Measurements from ENCODE around the gene ELMOD1. TPM values are rescaled to one million over a fixed set of nuclear protein-coding genes. Genes with fewer than 3 reads are reported as not detected.

The ELMOD1 gene
- total RNA-seq, 2 donors from 2014 or later = not detected

DNA sequence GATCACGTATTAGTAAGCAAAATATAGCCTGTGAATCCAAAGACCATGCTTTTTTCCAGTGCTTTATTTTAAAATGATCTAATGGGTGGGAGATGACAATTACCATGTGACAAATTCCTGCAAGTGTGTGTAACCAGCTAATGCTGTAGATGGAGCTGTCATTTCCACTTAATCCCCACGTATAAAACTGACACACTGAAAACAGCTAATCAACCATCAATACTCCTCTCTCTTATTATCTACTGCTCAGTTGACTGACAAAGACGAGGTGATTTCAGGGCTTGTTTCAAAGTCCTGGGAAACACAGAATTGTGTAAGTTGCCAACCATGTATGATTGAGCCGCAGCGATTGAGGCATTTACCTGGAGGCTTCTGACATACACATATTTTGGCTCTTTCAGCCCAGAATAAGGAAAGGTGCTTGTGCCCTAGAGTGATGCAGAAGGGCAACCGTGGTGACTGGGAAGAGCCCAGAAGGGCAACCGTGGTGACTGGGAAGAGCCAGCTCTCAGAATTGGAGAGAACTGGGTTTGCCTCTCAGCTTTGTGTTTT lies 111.2 kb downstream of the ELMOD1 start:
- ATAC-seq (no peak), DNase-seq (no peak)
- 57 to 71% methylated on average over 7 of the region's 7 CpGs for WGBS, 2 donors
- no peak overlapping the region for H3K4me3 ChIP-seq
- H3K36me3 ChIP-seq (replicated peaks in 1 of 2; ENCODE audit: insufficient read depth in 1 of 2, low read depth in 2 of 2) = no peaks in the 10 kb centered on the region
- intact Hi-C loops (cut with DNase I) = no loop called here
- no peaks in the 10 kb centered on the region for H3K4me1 ChIP-seq
- H3K9me3 ChIP-seq = no peaks in the 10 kb centered on the region
- H3K27me3 ChIP-seq = no peaks in the 10 kb centered on the region
- H3K27ac ChIP-seq = no peak overlapping the region
- no peak for TF ChIP-seq POLR2A (IDR thresholded peaks at IDR 0.05)
- TF ChIP-seq, protein P1, sequence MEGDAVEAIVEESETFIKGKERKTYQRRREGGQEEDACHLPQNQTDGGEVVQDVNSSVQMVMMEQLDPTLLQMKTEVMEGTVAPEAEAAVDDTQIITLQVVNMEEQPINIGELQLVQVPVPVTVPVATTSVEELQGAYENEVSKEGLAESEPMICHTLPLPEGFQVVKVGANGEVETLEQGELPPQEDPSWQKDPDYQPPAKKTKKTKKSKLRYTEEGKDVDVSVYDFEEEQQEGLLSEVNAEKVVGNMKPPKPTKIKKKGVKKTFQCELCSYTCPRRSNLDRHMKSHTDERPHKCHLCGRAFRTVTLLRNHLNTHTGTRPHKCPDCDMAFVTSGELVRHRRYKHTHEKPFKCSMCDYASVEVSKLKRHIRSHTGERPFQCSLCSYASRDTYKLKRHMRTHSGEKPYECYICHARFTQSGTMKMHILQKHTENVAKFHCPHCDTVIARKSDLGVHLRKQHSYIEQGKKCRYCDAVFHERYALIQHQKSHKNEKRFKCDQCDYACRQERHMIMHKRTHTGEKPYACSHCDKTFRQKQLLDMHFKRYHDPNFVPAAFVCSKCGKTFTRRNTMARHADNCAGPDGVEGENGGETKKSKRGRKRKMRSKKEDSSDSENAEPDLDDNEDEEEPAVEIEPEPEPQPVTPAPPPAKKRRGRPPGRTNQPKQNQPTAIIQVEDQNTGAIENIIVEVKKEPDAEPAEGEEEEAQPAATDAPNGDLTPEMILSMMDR (IDR thresholded peaks at IDR 0.05) = no peak

DNA sequence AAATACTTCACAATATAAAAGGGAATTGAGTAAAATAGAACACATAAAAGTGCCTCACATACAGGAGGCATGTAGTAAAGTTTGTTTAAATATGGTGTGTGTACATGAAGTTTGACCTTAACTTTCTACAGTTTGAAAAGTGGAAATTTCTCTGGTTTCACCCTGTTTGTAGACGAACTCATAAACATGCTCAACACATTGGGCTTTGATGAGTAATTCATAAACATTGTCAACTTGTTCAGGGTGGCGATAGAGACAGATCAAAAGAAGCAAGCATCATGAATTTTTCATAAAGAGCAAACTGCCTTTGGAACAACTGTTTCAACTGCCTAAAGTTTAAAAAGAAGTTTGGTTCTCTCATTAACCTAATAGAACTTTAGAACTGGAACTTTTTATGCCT lies 111.8 kb downstream of the ELMOD1 start:
- Histone ChIP-seq H3K27me3 (no peaks in the 10 kb centered on the region), H3K4me3 (no peak overlapping the region), H3K9me3 (no peaks in the 10 kb centered on the region), H3K27ac (no peak overlapping the region), H3K36me3 (replicated peaks in 1 of 2; ENCODE audit: insufficient read depth in 1 of 2, low read depth in 2 of 2) (no peaks in the 10 kb centered on the region), H3K4me1 (no peaks in the 10 kb centered on the region)
- 53 to 62% methylated on average over 2 of the region's 2 CpGs for WGBS, 2 donors
- TF ChIP-seq, protein P1 (IDR thresholded peaks at IDR 0.05) = no peak
- TF ChIP-seq POLR2A (IDR thresholded peaks at IDR 0.05) = no peak
- ATAC-seq = no peak
- no peak for DNase-seq
- intact Hi-C loops (cut with DNase I) = no loop called here

DNA sequence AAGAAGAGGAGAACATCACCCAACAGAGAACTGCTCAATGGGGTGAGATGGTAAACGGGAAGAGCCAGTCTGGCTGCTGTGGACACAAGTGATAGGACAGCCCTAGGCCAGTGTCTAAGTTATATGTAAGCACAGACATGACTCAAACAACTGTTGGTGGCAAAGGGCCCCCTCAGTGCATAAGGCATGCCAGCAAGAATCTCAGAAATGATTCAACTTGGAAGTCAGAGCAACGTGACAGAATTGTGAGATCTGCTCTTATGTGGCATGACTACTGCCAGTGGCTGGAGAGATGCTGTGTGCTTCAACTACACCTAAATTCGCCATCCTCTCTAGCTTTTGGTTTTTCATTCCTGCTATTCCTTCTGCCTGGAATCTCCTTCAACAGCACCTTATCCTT lies 113.5 kb downstream of the ELMOD1 start:
- intact Hi-C loops (cut with DNase I) = no loop called here
- TF ChIP-seq, protein P1 (IDR thresholded peaks at IDR 0.05) = no peak
- TF ChIP-seq POLR2A (IDR thresholded peaks at IDR 0.05) = no peak
- Histone ChIP-seq H3K4me1 (no peaks in the 10 kb centered on the region), H3K27ac (no peak overlapping the region), H3K27me3 (no peaks in the 10 kb centered on the region), H3K4me3 (no peak overlapping the region), H3K36me3 (replicated peaks in 1 of 2; ENCODE audit: insufficient read depth in 1 of 2, low read depth in 2 of 2) (no peaks in the 10 kb centered on the region), H3K9me3 (no peaks in the 10 kb centered on the region)
- DNase-seq (no peak), ATAC-seq (no peak)
- WGBS, 2 donors = 49 to 75% methylated on average over 3 of the region's 3 CpGs

DNA sequence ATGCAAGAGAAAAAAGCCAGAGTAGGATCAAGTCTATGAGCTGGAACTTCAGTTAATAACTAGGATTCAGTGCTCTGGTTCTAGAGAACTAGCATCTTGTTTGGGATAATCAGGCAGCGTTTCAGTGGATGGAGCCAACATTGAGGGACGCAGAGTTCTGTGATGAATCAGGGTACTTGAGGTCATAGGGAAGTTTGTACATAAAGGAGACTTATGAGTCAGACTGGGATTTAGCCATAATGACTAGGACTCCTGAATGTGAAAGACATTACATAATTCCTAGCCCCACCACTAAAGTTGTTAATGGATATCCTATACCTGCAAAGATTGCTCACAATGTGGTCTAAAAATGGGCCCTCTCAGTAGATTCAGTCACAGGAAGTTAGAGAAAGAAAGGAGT lies 114.1 kb downstream of the ELMOD1 start:
- H3K27ac ChIP-seq = no peak overlapping the region
- ATAC-seq = no peak

DNA sequence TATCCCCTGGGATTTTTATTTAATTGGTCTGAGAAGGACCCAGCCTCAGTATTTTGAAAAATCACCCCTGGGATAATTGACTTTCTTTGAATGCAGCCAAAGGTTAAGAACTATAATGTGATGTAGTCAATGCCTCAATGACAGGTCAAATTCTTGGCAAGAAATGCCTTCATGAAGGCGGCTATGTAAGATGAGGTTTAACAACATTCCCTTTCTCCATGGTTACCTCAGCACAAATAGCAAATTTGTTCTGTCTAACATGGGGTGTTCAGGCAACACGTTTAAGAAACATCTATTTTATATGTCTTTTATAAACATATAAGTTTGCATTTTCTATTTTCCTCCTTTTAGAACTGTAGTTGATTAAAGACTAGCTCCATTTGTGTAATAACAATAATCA lies 115.6 kb downstream of the ELMOD1 start:
- intact Hi-C loops (cut with DNase I) = no loop called here
- ATAC-seq (no peak), DNase-seq (no peak)
- Histone ChIP-seq H3K27ac (no peak overlapping the region), H3K4me1 (peaks cover 5% of the 10 kb centered on the region), H3K27me3 (no peaks in the 10 kb centered on the region), H3K9me3 (no peaks in the 10 kb centered on the region), H3K36me3 (replicated peaks in 1 of 2; ENCODE audit: insufficient read depth in 1 of 2, low read depth in 2 of 2) (no peaks in the 10 kb centered on the region), H3K4me3 (no peak overlapping the region)
- no peak for TF ChIP-seq POLR2A (IDR thresholded peaks at IDR 0.05)
- TF ChIP-seq, protein P1 (IDR thresholded peaks at IDR 0.05) = no peak
- 38 to 48% methylated on average over 2 of the region's 2 CpGs for WGBS, 2 donors

More for the DNA sequence above, 114.1 kb downstream of the ELMOD1 start:
- no peaks in the 10 kb centered on the region for H3K4me1 ChIP-seq
- H3K9me3 ChIP-seq = no peaks in the 10 kb centered on the region
- TF ChIP-seq, protein P1 (IDR thresholded peaks at IDR 0.05) = no peak
- TF ChIP-seq POLR2A (IDR thresholded peaks at IDR 0.05) = no peak
- no peaks in the 10 kb centered on the region for H3K27me3 ChIP-seq
- H3K4me3 ChIP-seq = no peak overlapping the region
- peak in 1 of 4 donors; percentile 6 for DNase-seq
- H3K36me3 ChIP-seq (replicated peaks in 1 of 2; ENCODE audit: insufficient read depth in 1 of 2, low read depth in 2 of 2) = no peaks in the 10 kb centered on the region
- intact Hi-C loops (cut with DNase I) = no loop called here
- WGBS, 2 donors = 86 to 93% methylated on average over 2 of the region's 2 CpGs
